ENCODE results near the gene GAS2. TPM values are rescaled to one million over a fixed set of nuclear protein-coding genes. Genes with fewer than 3 reads are reported as not detected.

Gene GAS2
- polyA plus RNA-seq, 6 donors from 2014 or later: 3.2 to 5.3 (median 3.5) TPM; not detected in 1

DNA sequence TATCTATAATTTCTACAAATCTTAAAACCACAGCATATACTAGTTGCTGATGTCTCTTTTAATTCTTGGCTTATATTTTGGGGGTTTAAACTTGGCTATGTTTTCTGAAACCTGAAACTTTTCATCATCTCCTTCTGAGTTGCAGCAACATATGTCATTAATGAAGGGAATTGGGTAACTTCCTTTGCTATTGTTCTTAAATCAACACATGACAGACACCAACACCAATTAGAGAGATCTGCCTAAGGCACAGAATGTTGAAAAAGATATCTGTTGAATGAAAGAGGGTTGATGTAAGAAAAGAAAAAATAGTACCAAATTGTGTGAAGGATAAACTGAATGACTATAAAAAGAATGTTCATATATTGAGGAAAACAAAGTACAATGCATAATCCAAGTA, 10.3 kb upstream of the GAS2 start:
- Mint-ChIP-seq H3K27ac (no peak overlapping the region), H3K27me3 (peaks cover 0 to 21% (median 9%) of the 10 kb centered on the region in 3 donors), H3K4me1 (peaks cover 8 to 10% (median 9%) of the 10 kb centered on the region in 3 donors), H3K9me3 (peaks cover 0 to 10% (median 2%) of the 10 kb centered on the region in 7 donors), H3K36me3 (peaks cover 0 to 17% of the 10 kb centered on the region in 2 donors), H3K4me3 (no peak overlapping the region)
- ATAC-seq (ENCODE audit: low read depth in 2 of 2) (no peak), DNase-seq (no peak)

GRCh38 chr11:22657101-22657694, 9.2 kb upstream of the GAS2 start:
- H3K27me3 Mint-ChIP-seq: peaks cover 5 to 14% (median 9%) of the 10 kb centered on the region in 3 donors
- H3K36me3 Mint-ChIP-seq: peaks cover 0 to 9% of the 10 kb centered on the region in 2 donors
- DNase-seq (no peak), ATAC-seq (ENCODE audit: low read depth in 2 of 2) (peak; percentile 37 to 64)
- H3K4me1 Mint-ChIP-seq: peaks cover 8 to 10% (median 9%) of the 10 kb centered on the region in 3 donors
- peak overlapping the region in 3 of 6 donors; percentile 4 to 88 (median 49) for H3K27ac Mint-ChIP-seq
- no peak overlapping the region for H3K4me3 Mint-ChIP-seq
- H3K9me3 Mint-ChIP-seq: peaks cover 0 to 6% (median 0%) of the 10 kb centered on the region in 7 donors

- ATAC-seq (ENCODE audit: low read depth in 2 of 2) (no peak), DNase-seq (no peak)
- Mint-ChIP-seq H3K9me3 (no peaks in the 10 kb centered on the region), H3K4me1 (peaks cover 8 to 10% (median 9%) of the 10 kb centered on the region in 3 donors), H3K27me3 (peaks cover 6 to 10% (median 8%) of the 10 kb centered on the region in 3 donors), H3K27ac (no peak overlapping the region), H3K36me3 (no peaks in the 10 kb centered on the region), H3K4me3 (no peak overlapping the region)
Observed at GRCh38 chr11:22659783-22660182, 6.6 kb upstream of the GAS2 start.

- Mint-ChIP-seq H3K27me3 (peaks cover 31 to 56% (median 41%) of the 10 kb centered on the region in 3 donors), H3K27ac (peak overlapping the region in 1 of 6 donors; percentile 42)
- ATAC-seq (ENCODE audit: low read depth in 2 of 2): peak in 1 of 2 donors; percentile 25
Observed at GRCh38 chr11:22666688-22667439, 453 bp downstream of the GAS2 start.

GRCh38 chr11:22668005-22668796, 1.8 kb downstream of the GAS2 start:
- peaks cover 36 to 56% (median 47%) of the 10 kb centered on the region in 3 donors for H3K27me3 Mint-ChIP-seq
- H3K4me3 Mint-ChIP-seq: no peak overlapping the region
- H3K9me3 Mint-ChIP-seq: no peaks in the 10 kb centered on the region
- no peak overlapping the region for H3K27ac Mint-ChIP-seq
- ATAC-seq (ENCODE audit: low read depth in 2 of 2) (no peak), DNase-seq (no peak)
- peaks cover 8 to 11% (median 8%) of the 10 kb centered on the region in 3 donors for H3K4me1 Mint-ChIP-seq
- H3K36me3 Mint-ChIP-seq: no peaks in the 10 kb centered on the region

More at GRCh38 chr11:22666688-22667439, 453 bp downstream of the GAS2 start:
- no peak for DNase-seq
- Mint-ChIP-seq H3K4me1 (peaks cover 8 to 11% (median 8%) of the 10 kb centered on the region in 3 donors), H3K9me3 (no peaks in the 10 kb centered on the region), H3K36me3 (no peaks in the 10 kb centered on the region), H3K4me3 (peak overlapping the region in 4 of 8 donors; percentile 35 to 73 (median 50))

DNA sequence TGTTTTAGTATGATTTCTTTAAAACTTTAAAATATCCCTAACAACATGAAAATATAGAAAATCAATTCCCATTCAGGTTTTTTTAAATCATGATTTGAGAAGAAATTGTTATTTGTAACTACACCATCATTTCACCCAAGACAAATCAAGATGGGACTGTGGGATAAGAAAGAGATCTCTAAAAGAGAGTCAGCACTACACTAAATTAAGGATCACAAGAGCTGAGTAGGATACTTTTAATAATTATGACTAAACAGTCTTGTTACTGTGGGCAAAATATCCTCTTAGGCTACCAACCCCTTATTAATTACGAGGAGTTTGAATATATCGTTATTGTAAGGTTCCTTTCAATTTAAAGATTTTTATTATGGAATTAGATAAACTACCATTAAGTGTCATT, 3.0 kb downstream of the GAS2 start:
- no peak for DNase-seq
- H3K4me3 Mint-ChIP-seq: no peak overlapping the region
- H3K27me3 Mint-ChIP-seq: peaks cover 36 to 56% (median 51%) of the 10 kb centered on the region in 3 donors
- H3K4me1 Mint-ChIP-seq: peaks cover 8 to 11% (median 8%) of the 10 kb centered on the region in 3 donors
- ATAC-seq (ENCODE audit: low read depth in 2 of 2): no peak
- no peak overlapping the region for H3K27ac Mint-ChIP-seq
- H3K9me3 Mint-ChIP-seq: no peaks in the 10 kb centered on the region
- no peaks in the 10 kb centered on the region for H3K36me3 Mint-ChIP-seq

GRCh38 chr11:22670830-22671229, 4.4 kb downstream of the GAS2 start:
- H3K27me3 Mint-ChIP-seq: peaks cover 31 to 45% (median 44%) of the 10 kb centered on the region in 3 donors
- no peak overlapping the region for H3K27ac Mint-ChIP-seq
- ATAC-seq (ENCODE audit: low read depth in 2 of 2) (no peak), DNase-seq (no peak)
- H3K4me1 Mint-ChIP-seq: peaks cover 8 to 10% (median 8%) of the 10 kb centered on the region in 3 donors
- H3K4me3 Mint-ChIP-seq: no peak overlapping the region
- H3K9me3 Mint-ChIP-seq: no peaks in the 10 kb centered on the region
- H3K36me3 Mint-ChIP-seq: no peaks in the 10 kb centered on the region

DNA sequence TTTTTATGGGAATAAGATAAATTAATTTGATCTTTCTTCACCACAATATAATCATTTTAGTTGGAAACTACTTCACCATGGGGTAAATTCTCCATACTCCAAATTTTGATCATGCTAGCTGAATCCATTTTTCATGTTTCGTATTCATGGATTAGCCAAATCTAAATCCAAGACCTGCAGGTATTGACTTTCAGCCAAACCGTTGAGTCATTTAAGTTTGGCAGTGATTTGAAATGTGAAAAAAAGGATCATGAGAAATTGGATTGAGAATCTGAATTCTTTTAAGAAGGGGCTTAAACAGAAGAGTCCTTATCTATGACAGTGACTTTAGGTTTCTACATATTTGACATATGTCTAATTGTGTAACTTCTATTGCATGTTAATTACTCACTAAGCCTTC, 5.3 kb downstream of the GAS2 start:
- no peaks in the 10 kb centered on the region for H3K9me3 Mint-ChIP-seq
- H3K36me3 Mint-ChIP-seq: no peaks in the 10 kb centered on the region
- peaks cover 0 to 5% (median 2%) of the 10 kb centered on the region in 3 donors for H3K4me1 Mint-ChIP-seq
- ATAC-seq (ENCODE audit: low read depth in 2 of 2) (no peak), DNase-seq (no peak)
- H3K4me3 Mint-ChIP-seq: no peak overlapping the region
- no peak overlapping the region for H3K27ac Mint-ChIP-seq
- peaks cover 23 to 36% (median 35%) of the 10 kb centered on the region in 3 donors for H3K27me3 Mint-ChIP-seq

- Mint-ChIP-seq H3K36me3 (no peaks in the 10 kb centered on the region), H3K27ac (no peak overlapping the region), H3K4me1 (no peaks in the 10 kb centered on the region), H3K4me3 (no peak overlapping the region), H3K9me3 (no peaks in the 10 kb centered on the region), H3K27me3 (peaks cover 11 to 16% (median 14%) of the 10 kb centered on the region in 3 donors)
- DNase-seq: no peak
- ATAC-seq (ENCODE audit: low read depth in 2 of 2): no peak
Observed at GRCh38 chr11:22674470-22675439, 8.3 kb downstream of the GAS2 start.

DNA sequence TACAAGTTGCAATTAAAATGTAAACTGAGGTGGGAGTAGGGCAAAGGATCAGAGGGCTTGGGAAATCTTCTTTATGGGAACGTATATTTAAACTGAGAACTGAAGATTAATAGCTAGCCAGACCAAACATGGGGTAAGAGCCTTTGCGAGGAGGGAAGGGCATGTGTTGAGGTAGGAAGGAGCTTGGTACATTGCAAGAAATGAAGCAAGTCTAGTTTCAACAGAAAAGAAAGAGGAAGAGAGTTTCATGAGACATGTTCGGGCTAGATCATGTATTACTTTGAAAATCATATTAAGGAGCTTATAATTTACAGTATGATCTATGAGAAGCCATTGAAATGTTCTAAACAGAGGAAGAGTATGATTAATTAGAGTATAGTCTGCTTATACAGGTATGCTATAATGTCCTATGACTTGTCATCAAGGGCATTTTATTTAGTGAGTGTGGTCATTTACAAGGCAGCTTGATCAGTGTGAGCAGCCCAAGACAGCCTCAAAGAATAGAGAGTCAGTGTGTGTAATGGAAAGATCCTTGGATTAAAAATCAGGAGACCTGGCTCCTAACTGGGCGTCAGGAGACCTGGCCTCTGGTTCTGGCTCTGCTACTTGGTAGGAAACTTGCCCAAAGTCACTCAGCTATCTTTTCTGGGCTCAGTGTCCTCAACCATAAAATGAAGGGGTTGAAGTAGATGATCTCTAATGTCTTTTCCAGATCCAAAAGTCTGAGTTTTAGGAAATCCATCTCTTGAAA, 10.9 kb downstream of the GAS2 start:
- Mint-ChIP-seq H3K27me3 (peaks cover 3 to 10% (median 7%) of the 10 kb centered on the region in 3 donors), H3K4me3 (no peak overlapping the region), H3K9me3 (no peaks in the 10 kb centered on the region), H3K36me3 (no peaks in the 10 kb centered on the region), H3K27ac (no peak overlapping the region), H3K4me1 (no peaks in the 10 kb centered on the region)
- ATAC-seq (ENCODE audit: low read depth in 2 of 2) (no peak), DNase-seq (no peak)

- H3K9me3 Mint-ChIP-seq: peaks cover 0 to 4% (median 0%) of the 10 kb centered on the region in 7 donors
- no peaks in the 10 kb centered on the region for H3K36me3 Mint-ChIP-seq
- peak overlapping the region in 1 of 6 donors; percentile 27 for H3K27ac Mint-ChIP-seq
- H3K4me1 Mint-ChIP-seq: no peaks in the 10 kb centered on the region
- no peak for DNase-seq
- no peak for ATAC-seq (ENCODE audit: low read depth in 2 of 2)
- no peak overlapping the region for H3K4me3 Mint-ChIP-seq
- peaks cover 0 to 11% (median 6%) of the 10 kb centered on the region in 3 donors for H3K27me3 Mint-ChIP-seq
Observed at GRCh38 chr11:22680628-22681027, 14.2 kb downstream of the GAS2 start.

DNA sequence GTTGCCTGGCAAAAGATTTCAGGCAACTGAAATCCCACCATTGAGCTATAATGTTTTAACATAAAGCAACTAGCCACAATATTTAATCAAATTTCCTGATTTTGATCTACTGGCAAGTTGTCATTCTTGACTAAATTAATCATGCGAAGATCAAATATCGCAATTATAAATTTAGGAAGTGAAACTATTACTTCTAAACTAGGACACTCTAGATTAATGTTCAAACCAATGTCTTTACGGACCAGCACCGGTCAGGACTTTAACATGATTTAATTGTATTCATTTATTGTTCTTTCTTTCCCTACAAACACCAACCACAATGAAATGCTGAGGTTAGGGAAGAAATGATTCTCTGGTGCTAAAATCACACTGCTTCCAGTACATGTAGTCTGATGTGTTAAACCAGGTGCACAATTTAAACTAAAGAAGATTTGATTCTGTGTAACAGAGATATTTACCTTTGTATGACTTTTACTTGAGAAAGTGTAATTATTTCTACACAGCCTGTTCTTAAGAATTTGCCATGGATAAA, 14.9 kb downstream of the GAS2 start:
- Mint-ChIP-seq H3K4me1 (no peaks in the 10 kb centered on the region), H3K4me3 (no peak overlapping the region), H3K27ac (no peak overlapping the region), H3K27me3 (peaks cover 0 to 11% (median 6%) of the 10 kb centered on the region in 3 donors), H3K9me3 (peaks cover 0 to 4% (median 0%) of the 10 kb centered on the region in 7 donors), H3K36me3 (no peaks in the 10 kb centered on the region)
- DNase-seq (no peak), ATAC-seq (ENCODE audit: low read depth in 2 of 2) (no peak)
